Caco-2 (cell line): ENCODE measurements around the gene PLPPR1. TPM values are rescaled to one million over a fixed set of nuclear protein-coding genes. Genes with fewer than 3 reads are reported as not detected.

Source experiments
- BruUV-seq: library from RNA; stranded (reverse); fragments of 400-500 nt; replicated peaks from 2 replicates; lab custom pipeline; 2021; lab: Mats Ljungman, UMichigan
- CTCF ChIA-PET: fragments of 300-600 bp; sonication (Branson Sonifier 250); formaldehyde crosslinking; loops from one replicate; lab custom pipeline; 2022; ENCODE audit warnings: antibody characterized with exemption; lab: Charles Lee
- POLR2A ChIA-PET: fragments of 300-600 bp; sonication (Branson Sonifier 250); formaldehyde crosslinking; loops from one replicate; lab custom pipeline; 2022; ENCODE audit warnings: antibody characterized with exemption; lab: Charles Lee
- DNase-seq, 2 experiments: peaks; one replicate each; pipeline versions ENCODE4 v3.0.0 to v3.0.0-alpha.2; 2020 to 2022
- H3K27me3 ChIP-seq: replicated peaks from 2 replicates; pipeline ENCODE4 v1.6.0; 2011; ENCODE audit warnings: low read length; ENCODE audit not compliant: control insufficient read depth, insufficient read depth
- H3K36me3 ChIP-seq: 2 replicates; pipeline ENCODE4 v1.5.1; 2011; ENCODE audit warnings: low read length; ENCODE audit not compliant: control insufficient read depth, insufficient read depth
- H3K4me1 ChIP-seq: fragments of 250-450 bp; sonication (Bioruptor Pico); 2 replicates; pipeline ENCODE4 v1.5.1; 2020; ENCODE audit warnings: mild to moderate bottlenecking
- H3K4me3 ChIP-seq: 2 replicates; pipeline ENCODE4 v1.5.1; 2011; ENCODE audit warnings: low read depth, mild to moderate bottlenecking, control low read depth, low read length
- H3K9me3 ChIP-seq: fragments of 250-450 bp; sonication (Bioruptor Pico); 2 replicates; pipeline ENCODE4 v1.5.1; 2020; ENCODE audit warnings: mild to moderate bottlenecking, moderate library complexity
- H3K27ac Mint-ChIP-seq: one replicate; pipeline ENCODE4 v1.8.0; 2022; ENCODE audit warnings: mixed read lengths; ENCODE audit not compliant: unreplicated experiment
- H3K27me3 Mint-ChIP-seq: one replicate; pipeline ENCODE4 v1.8.0; 2022; ENCODE audit warnings: mixed read lengths; ENCODE audit not compliant: insufficient read depth, unreplicated experiment
- H3K36me3 Mint-ChIP-seq: one replicate; pipeline ENCODE4 v1.8.0; 2022; ENCODE audit warnings: mild to moderate bottlenecking, mixed read lengths; ENCODE audit not compliant: insufficient read depth, unreplicated experiment
- H3K4me1 Mint-ChIP-seq: one replicate; pipeline ENCODE4 v1.8.0; 2022; ENCODE audit warnings: low read depth, mixed read lengths; ENCODE audit not compliant: unreplicated experiment
- H3K4me3 Mint-ChIP-seq: one replicate; pipeline ENCODE4 v1.8.0; 2022; ENCODE audit warnings: mild to moderate bottlenecking, moderate library complexity, mixed read lengths; ENCODE audit not compliant: unreplicated experiment
- H3K9me3 Mint-ChIP-seq: one replicate; pipeline ENCODE4 v1.8.0; 2022; ENCODE audit warnings: mixed read lengths; ENCODE audit not compliant: unreplicated experiment
- CTCF ChIP-seq, 2 experiments: fragments of 200-600 bp in 1 of 2; IDR thresholded peaks; 1 replicate in 1 of 2; 2 replicates in 1 of 2; pipeline versions ENCODE4 v1.5.1 to v1.8.0; 2011 to 2022; ENCODE audit warnings: antibody characterized with exemption in 1 of 2, control low read depth in 1 of 2, inconsistent platforms in 1 of 2, low read depth in 1 of 2, low read length in 1 of 2, mild to moderate bottlenecking in 1 of 2, moderate library complexity in 1 of 2; ENCODE audit not compliant: insufficient read depth in 1 of 2, severe bottlenecking in 1 of 2, unreplicated experiment in 1 of 2
- intact Hi-C: fragments of 100-400 bp; cut with micrococcal nuclease; formaldehyde crosslinking; loops from one replicate; pipeline ENCODE4 v1.10.0; 2022; ENCODE audit not compliant: unreplicated experiment
- total RNA-seq: library from RNA; stranded (reverse); gene quantifications from 2 replicates; pipeline ENCODE4 v1.2.3, GENCODE V29; 2022

The PLPPR1 gene
- total RNA-seq, 1 experiment from 2014 or later, result not detected

GRCh38 chr9:101350285-101350684 is 321.8 kb downstream of the PLPPR1 start:
- Histone ChIP-seq H3K4me3 (no peak overlapping the region), H3K27me3 (no peaks in the 10 kb centered on the region), H3K9me3 (0 out of 2 replicates have a peak, but pooled peaks cover 9% of the 10 kb centered on the region), H3K4me1 (peaks cover 32% of the 10 kb centered on the region), H3K36me3 (no peaks in the 10 kb centered on the region)
- intact Hi-C loops, result no loop called here
- no peak for DNase-seq
- H3K4me1 Mint-ChIP-seq, result peaks cover 19% of the 10 kb centered on the region
- ChIA-PET POLR2A (no interaction called here), CTCF (no interaction called here)
- peaks cover 6% of the 10 kb centered on the region for H3K36me3 Mint-ChIP-seq
- H3K4me3 Mint-ChIP-seq, result no peak overlapping the region
- H3K27me3 Mint-ChIP-seq, result no peaks in the 10 kb centered on the region
- no TSS peak for BruUV-seq
- no peak for TF ChIP-seq CTCF (IDR thresholded peaks at IDR 0.05; ENCODE audit: insufficient read depth in 1 of 2, low read depth in 1 of 2, low read length in 1 of 2, severe bottlenecking in 1 of 2, unreplicated experiment in 1 of 2)
- H3K9me3 Mint-ChIP-seq, result peaks cover 18% of the 10 kb centered on the region
- no peak overlapping the region for H3K27ac Mint-ChIP-seq

GRCh38 chr9:101352892-101353463 is 324.5 kb downstream of the PLPPR1 start:
- no TSS peak for BruUV-seq
- peaks cover 23% of the 10 kb centered on the region for H3K9me3 ChIP-seq
- ChIA-PET CTCF (no interaction called here), POLR2A (no interaction called here)
- no peak overlapping the region for H3K4me3 ChIP-seq
- peak overlapping the region; percentile 73 for H3K27ac Mint-ChIP-seq
- peaks cover 39% of the 10 kb centered on the region for H3K4me1 ChIP-seq
- no peak for TF ChIP-seq CTCF (IDR thresholded peaks at IDR 0.05; ENCODE audit: insufficient read depth in 1 of 2, low read depth in 1 of 2, low read length in 1 of 2, severe bottlenecking in 1 of 2, unreplicated experiment in 1 of 2)
- peaks cover 6% of the 10 kb centered on the region for H3K36me3 Mint-ChIP-seq
- intact Hi-C loops, result no loop called here
- no peaks in the 10 kb centered on the region for H3K27me3 Mint-ChIP-seq
- no peaks in the 10 kb centered on the region for H3K36me3 ChIP-seq
- peaks cover 18% of the 10 kb centered on the region for H3K9me3 Mint-ChIP-seq
- H3K4me3 Mint-ChIP-seq, result no peak overlapping the region
- peaks cover 19% of the 10 kb centered on the region for H3K4me1 Mint-ChIP-seq
- no peaks in the 10 kb centered on the region for H3K27me3 ChIP-seq
- DNase-seq, result no peak

- no peaks in the 10 kb centered on the region for H3K36me3 ChIP-seq
Observed at GRCh38 chr9:101353683-101354082, 325.2 kb downstream of the PLPPR1 start.

More at GRCh38 chr9:101353683-101354082, 325.2 kb downstream of the PLPPR1 start:
- Histone ChIP-seq H3K4me3 (no peak overlapping the region), H3K27me3 (no peaks in the 10 kb centered on the region), H3K4me1 (peaks cover 39% of the 10 kb centered on the region), H3K9me3 (peaks cover 23% of the 10 kb centered on the region)
- intact Hi-C loops, result loop anchor here (1.0 kb wide), 3 partner anchors 13 to 35 kb away; no protein-coding TSS in a partner anchor
- BruUV-seq, result no TSS peak
- POLR2A ChIA-PET, result interaction anchor here (1.1 kb wide), 1 partner anchor 45 kb away, joined by 6 read pairs; the partner anchor contains the start of genes MRPL50 and ZNF189
- CTCF ChIA-PET, result no interaction called here
- no peaks in the 10 kb centered on the region for H3K27me3 Mint-ChIP-seq
- no peak for TF ChIP-seq CTCF (IDR thresholded peaks at IDR 0.05; ENCODE audit: insufficient read depth in 1 of 2, low read depth in 1 of 2, low read length in 1 of 2, severe bottlenecking in 1 of 2, unreplicated experiment in 1 of 2)
- no peak for DNase-seq
- peak overlapping the region; percentile 87 for H3K27ac Mint-ChIP-seq
- no peak overlapping the region for H3K4me3 Mint-ChIP-seq
- H3K36me3 Mint-ChIP-seq, result peaks cover 6% of the 10 kb centered on the region
- H3K4me1 Mint-ChIP-seq, result peaks cover 19% of the 10 kb centered on the region
- H3K9me3 Mint-ChIP-seq, result peaks cover 18% of the 10 kb centered on the region
